GM18502 (cell line): Measurements from ENCODE around the gene ASPRV1.
"Not testable (repeated sequence)": the region's sequence is repeated elsewhere in the genome, so short reads cannot be mapped to it uniquely, and the experiment has no call there.

Experiments used
- ATAC-seq: cut with Tn5 transposase; IDR thresholded peaks from one replicate; pipeline ENCODE4 v1.9.1; 2021; ENCODE audit warnings: mild to moderate bottlenecking; ENCODE audit not compliant: unreplicated experiment, poor library complexity

Gene ASPRV1

GRCh38 chr2:69961496-69961895 is at the start of gene ASPRV1:
Gene ASPRV1, minus strand, starts transcription at chr2:69961631. Its CDS starts 195 bp downstream, at chr2:69961436.
- no peak for ATAC-seq

GRCh38 chr2:70010576-70011111 is 49.2 kb upstream of the ASPRV1 start:
- no peak for ATAC-seq

GRCh38 chr2:70009762-70010575 is 48.5 kb upstream of the ASPRV1 start:
- no peak for ATAC-seq

GRCh38 chr2:70008290-70008689 is 46.9 kb upstream of the ASPRV1 start:
- ATAC-seq, result no peak

GRCh38 chr2:70007151-70007550 is 45.7 kb upstream of the ASPRV1 start:
- ATAC-seq, result no peak

- no peak for ATAC-seq
These were observed 45.0 kb upstream of the ASPRV1 start for GRCh38 chr2:70006447-70006784.

- no peak for ATAC-seq
These were observed 44.5 kb upstream of the ASPRV1 start for GRCh38 chr2:70005752-70006446.

- ATAC-seq, result no peak
These were observed 43.8 kb upstream of the ASPRV1 start for GRCh38 chr2:70005216-70005615.

GRCh38 chr2:70003093-70003830 is 41.8 kb upstream of the ASPRV1 start:
- ATAC-seq, result no peak

GRCh38 chr2:70002241-70002899 is 40.9 kb upstream of the ASPRV1 start:
- ATAC-seq, result no peak

- ATAC-seq, result not testable (repeated sequence)
These were observed 39.1 kb upstream of the ASPRV1 start for GRCh38 chr2:70000529-70000928.

GRCh38 chr2:69998761-69999160 is 37.3 kb upstream of the ASPRV1 start:
- no peak for ATAC-seq

GRCh38 chr2:69997015-69997830 is 35.8 kb upstream of the ASPRV1 start:
- no peak for ATAC-seq

- ATAC-seq, result no peak
These were observed 34.1 kb upstream of the ASPRV1 start for GRCh38 chr2:69995511-69995910.

GRCh38 chr2:69994166-69994565 is 32.7 kb upstream of the ASPRV1 start:
- no peak for ATAC-seq

GRCh38 chr2:69993708-69994107 is 32.3 kb upstream of the ASPRV1 start:
- ATAC-seq, result no peak

GRCh38 chr2:69993048-69993565 is 31.7 kb upstream of the ASPRV1 start:
- no peak for ATAC-seq

GRCh38 chr2:69992310-69993047 is 31.0 kb upstream of the ASPRV1 start:
- no peak for ATAC-seq
